G401 (cell line): ENCODE measurements around the gene MED1. TPM values are rescaled to one million over a fixed set of nuclear protein-coding genes. Genes with fewer than 3 reads are reported as not detected.
"Not testable (repeated sequence)": the region's sequence is repeated elsewhere in the genome, so short reads cannot be mapped to it uniquely, and the experiment has no call there.

Source experiments
- DNase-seq: peaks from one replicate; pipeline ENCODE4 v3.0.0-alpha.2; 2015; ENCODE audit warnings: low spot score
- in situ Hi-C: cut with HindIII; loops from 2 replicates; pipeline ENCODE4 v1.10.0; 2016; ENCODE audit warnings: low sequenced_read_pairs, mixed read lengths
- total RNA-seq: library from RNA; depleted of rRNA; stranded (reverse); fragments of >200 nt; shearing (Covaris generic); gene quantifications from 2 replicates; pipeline ENCODE4 v1.2.3, GENCODE V29; 2014; rRNA removed

MED1 gene
- total RNA-seq, 1 experiment from 2014 or later = 22.0 TPM

- in situ Hi-C loops = no loop called here
- DNase-seq = no peak
These were observed 59.6 kb downstream of the MED1 start for GRCh38 chr17:39391448-39391847.

- in situ Hi-C loops = no loop called here
- DNase-seq = no peak
These were observed 66.0 kb downstream of the MED1 start for GRCh38 chr17:39385040-39385439.

DNA sequence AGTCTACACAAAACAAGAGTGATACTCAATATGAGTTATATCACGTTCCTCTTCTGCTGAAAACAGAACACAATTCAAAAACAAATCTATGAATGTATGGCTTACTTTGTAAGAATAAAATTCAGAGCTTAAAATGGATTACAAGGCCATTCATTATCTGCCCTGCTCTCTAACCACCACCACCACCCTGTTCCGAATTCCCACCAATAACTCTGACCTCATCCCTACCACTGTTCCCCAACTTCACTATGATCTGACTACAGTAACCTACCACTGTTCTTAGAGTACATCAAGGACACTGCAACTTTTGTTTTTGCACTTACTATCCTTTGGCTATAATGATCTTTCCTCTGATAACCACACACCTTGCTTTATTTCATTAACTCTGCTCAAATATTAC, 70.9 kb downstream of the MED1 start:
- in situ Hi-C loops = no loop called here
- DNase-seq = no peak

GRCh38 chr17:39376434-39376833, 74.6 kb downstream of the MED1 start:
- in situ Hi-C loops = loop anchor here (10.0 kb wide), 1 partner anchor 132 kb away; no protein-coding TSS in a partner anchor
- DNase-seq = no peak

DNA sequence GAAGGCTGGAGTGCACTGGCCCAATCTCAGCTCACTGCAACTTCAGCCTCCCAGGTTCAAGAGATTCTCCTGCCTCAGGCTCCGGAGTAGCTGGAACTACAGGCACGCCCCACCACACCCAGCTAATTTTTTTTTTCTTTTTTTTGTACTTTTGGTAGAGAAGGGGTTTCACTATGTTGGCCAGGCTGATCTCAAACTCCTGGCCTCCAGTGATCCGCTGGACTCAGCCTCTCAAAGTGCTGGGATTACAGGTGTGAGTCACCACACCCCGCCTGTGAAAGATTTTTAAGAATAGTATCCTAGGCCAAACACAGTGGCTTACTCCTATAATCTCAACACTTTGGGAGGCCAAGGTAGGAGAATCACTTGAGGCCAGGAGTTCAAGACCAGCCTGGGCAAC, 83.3 kb downstream of the MED1 start:
- in situ Hi-C loops, DNase-seq: not testable (repeated sequence)

DNA sequence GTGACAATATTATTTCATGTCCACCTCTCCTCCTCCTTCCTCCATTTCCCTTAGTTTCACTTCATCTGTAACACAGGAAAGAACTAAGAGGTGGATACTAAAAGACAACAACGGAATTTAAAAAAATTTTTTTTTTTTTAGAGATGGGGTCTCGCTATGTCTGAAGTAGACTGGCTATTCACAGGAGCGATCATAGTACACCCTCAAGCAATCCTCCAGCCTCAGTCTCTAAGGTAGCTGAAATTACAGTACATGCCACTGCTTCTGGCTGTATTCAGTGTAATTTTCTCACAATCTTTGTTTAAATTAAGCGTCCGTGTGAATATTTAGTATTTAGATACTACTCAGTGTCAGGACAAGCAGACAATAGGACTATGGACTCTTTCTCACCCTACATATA, 85.2 kb downstream of the MED1 start:
- in situ Hi-C loops = no loop called here
- no peak for DNase-seq

- DNase-seq = no peak
- in situ Hi-C loops = no loop called here
These were observed 85.8 kb downstream of the MED1 start for GRCh38 chr17:39365242-39365641.

DNA sequence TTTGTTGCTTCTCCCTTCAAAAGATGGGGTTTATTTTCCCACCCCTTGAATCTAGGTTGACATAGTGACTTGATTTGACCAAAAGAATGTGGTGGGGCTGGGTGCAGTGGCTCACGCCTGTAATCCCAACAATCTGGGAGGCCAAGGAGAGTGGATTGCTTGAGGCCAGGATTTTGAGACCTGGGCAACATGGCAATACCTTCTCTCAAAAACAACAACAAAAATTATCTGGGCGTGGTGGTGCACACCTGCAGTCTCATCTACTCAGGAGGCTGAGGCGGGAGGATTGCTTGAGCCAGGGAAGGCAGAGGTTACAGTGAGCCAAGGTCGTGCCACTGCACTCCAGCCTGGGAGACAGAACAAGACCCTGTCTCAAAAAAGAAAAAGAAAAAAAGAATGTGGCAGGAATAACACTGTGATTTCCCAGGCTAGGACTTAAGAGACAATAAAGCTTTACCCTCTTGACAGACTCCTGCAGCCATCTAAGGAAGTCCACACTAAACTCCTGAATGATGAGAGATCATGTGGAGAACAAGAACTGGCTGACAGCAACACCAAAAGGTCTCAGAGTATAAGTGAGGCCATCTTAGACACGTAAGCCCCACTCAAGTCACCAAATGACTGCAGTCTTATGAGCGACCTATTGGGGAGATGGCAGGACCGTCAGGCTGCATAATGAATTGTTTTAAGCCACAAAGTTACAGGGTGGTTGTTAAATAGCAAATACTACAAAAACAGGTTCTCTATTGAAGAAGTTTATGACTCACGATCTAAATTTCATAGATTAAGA, 86.6 kb downstream of the MED1 start:
- DNase-seq = no peak
- in situ Hi-C loops = no loop called here

DNA sequence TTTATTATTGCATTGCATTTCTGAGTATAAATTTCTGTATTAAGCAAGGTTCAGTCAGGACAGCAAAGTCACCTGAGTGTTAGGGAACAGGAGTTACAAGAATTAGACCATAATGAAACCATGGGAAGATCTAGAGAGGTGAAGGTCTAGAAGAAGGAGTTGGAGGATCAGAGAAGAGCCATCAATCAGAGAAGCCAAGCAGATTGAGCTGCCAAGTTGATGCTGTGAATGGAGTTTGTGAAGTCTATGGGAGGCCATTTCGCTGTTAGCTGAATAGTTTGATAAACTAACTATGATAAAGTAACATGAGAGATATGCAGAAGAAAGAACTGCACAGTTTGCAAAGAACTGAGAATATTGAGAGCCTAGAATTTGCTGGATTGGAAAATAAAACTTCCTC, 90.0 kb downstream of the MED1 start:
- no peak for DNase-seq

DNA sequence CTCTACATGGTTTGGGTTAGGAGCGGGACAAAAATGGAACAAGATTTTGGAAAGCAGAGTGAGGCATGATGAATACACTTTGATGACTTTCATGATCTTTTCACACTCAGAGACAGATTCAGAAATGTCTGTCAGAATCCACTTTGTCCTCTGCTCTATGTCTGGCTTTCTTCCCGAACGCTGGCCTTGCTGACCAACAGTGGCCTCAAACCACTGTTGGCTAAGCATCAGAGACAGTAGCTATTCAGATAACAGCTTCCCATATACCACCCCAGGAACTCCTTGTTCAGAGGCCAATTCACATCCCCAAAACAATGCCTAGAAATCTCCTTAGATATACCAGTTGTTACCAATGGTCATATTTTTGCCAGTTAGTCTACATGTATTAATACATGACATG, 90.5 kb downstream of the MED1 start:
- in situ Hi-C loops = no loop called here
- no peak for DNase-seq

More for the DNA sequence above, 90.0 kb downstream of the MED1 start:
- in situ Hi-C loops = no loop called here

GRCh38 chr17:39359994-39360393, 91.1 kb downstream of the MED1 start:
- in situ Hi-C loops = no loop called here
- DNase-seq = no peak

GRCh38 chr17:39357986-39358385, 93.1 kb downstream of the MED1 start:
- in situ Hi-C loops = no loop called here
- DNase-seq = no peak

DNA sequence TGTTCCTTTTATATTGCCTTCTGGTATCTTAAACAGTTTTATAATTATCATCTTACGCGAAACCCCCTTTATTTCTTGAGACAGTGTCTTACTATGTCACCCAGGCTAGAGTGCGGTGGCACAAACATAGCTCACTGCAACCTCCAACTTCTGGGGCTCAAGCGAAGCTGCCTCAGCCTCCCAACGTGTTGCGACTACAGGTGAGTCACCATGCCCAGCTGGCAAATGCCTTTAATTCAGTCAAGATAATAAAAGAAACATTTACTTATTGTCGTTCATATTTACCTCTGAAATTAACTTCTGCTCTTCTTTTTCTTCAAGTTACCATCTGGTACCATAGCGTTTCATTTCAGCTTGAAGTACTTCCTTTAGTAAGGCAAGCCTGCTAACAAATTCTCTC, 93.6 kb downstream of the MED1 start:
- in situ Hi-C loops = no loop called here
- no peak for DNase-seq

Other genes with a start within 250 kb of the MED1 start
- gene STAC2, start 225.3 kb downstream of the MED1 start, total RNA-seq = 0.03 TPM in 1 of 2 replicates, not detected in the other
- 4.3 and 11.0 TPM in 2 replicates for gene FBXL20, start 49.6 kb downstream of the MED1 start, total RNA-seq
- 19.1 and 28.5 TPM in 2 replicates for gene CDK12, start 10.2 kb upstream of the MED1 start, total RNA-seq
- gene NEUROD2, start 156.7 kb upstream of the MED1 start, total RNA-seq = not detected in 2 replicates
- 3.4 and 8.6 TPM in 2 replicates for gene PPP1R1B, start 175.7 kb upstream of the MED1 start, total RNA-seq
- 30.8 and 45.5 TPM in 2 replicates for gene STARD3, start 185.9 kb upstream of the MED1 start, total RNA-seq
- gene TCAP, start 214.1 kb upstream of the MED1 start, total RNA-seq = 0.43 and 0.44 TPM in 2 replicates
- not detected in 2 replicates for gene PNMT, start 217.2 kb upstream of the MED1 start, total RNA-seq
- 10.3 and 13.5 TPM in 2 replicates for gene PGAP3, start 236.8 kb upstream of the MED1 start, total RNA-seq
- gene ERBB2, start 248.8 kb upstream of the MED1 start, total RNA-seq = 41.1 and 44.7 TPM in 2 replicates